Stimulated activated CD4-positive, alpha-beta T cell treated with anti-CD3 and anti-CD28 coated beads, TNF-alpha, amount 100 ng/mL, for 48 hours (primary cell): Measurements from ENCODE around the gene ANKRD52.
"Not testable (repeated sequence)": the region's sequence is repeated elsewhere in the genome, so short reads cannot be mapped to it uniquely, and the experiment has no call there.

Experiments
- DNase-seq, 3 donors: peaks; one replicate each; pipeline ENCODE4 v3.0.0-alpha.2; 2020; ENCODE audit warnings: low read depth in 3 of 3

Gene ANKRD52

GRCh38 chr12:56272468-56272867 is 14.3 kb upstream of the ANKRD52 start:
- not testable (repeated sequence) for DNase-seq

- no peak for DNase-seq
Measured at GRCh38 chr12:56271031-56271430, 12.8 kb upstream of the ANKRD52 start.

GRCh38 chr12:56267443-56268071 is 9.4 kb upstream of the ANKRD52 start:
- no peak for DNase-seq

- peak; percentile 66 to 74 (median 72) for DNase-seq
Measured at GRCh38 chr12:56266693-56267442, 8.7 kb upstream of the ANKRD52 start, which contains the start of gene COQ10A. COQ10A (plus strand) TSS chr12:56266942; CDS start chr12:56267119, 177 bp downstream.

GRCh38 chr12:56266068-56266692 is 8.0 kb upstream of the ANKRD52 start:
- DNase-seq, result not testable (repeated sequence)

- not testable (repeated sequence) for DNase-seq
Measured at GRCh38 chr12:56262955-56263354, 4.8 kb upstream of the ANKRD52 start.

- no peak for DNase-seq
Measured at GRCh38 chr12:56261503-56262232, 3.5 kb upstream of the ANKRD52 start.

GRCh38 chr12:56260921-56261320 is 2.7 kb upstream of the ANKRD52 start:
- no peak for DNase-seq

GRCh38 chr12:56260380-56260779 is 2.2 kb upstream of the ANKRD52 start:
- no peak for DNase-seq

GRCh38 chr12:56258820-56259183 is 618 bp upstream of the ANKRD52 start:
- no peak for DNase-seq

- no peak for DNase-seq
Measured at GRCh38 chr12:56257491-56258067, 605 bp downstream of the ANKRD52 start.

GRCh38 chr12:56257071-56257470 is 1.1 kb downstream of the ANKRD52 start:
- DNase-seq, result no peak

GRCh38 chr12:56256326-56256960 is 1.7 kb downstream of the ANKRD52 start:
- DNase-seq, result no peak

GRCh38 chr12:56255671-56256070 is 2.5 kb downstream of the ANKRD52 start:
- no peak for DNase-seq

- DNase-seq, result no peak
Measured at GRCh38 chr12:56253091-56253490, 5.1 kb downstream of the ANKRD52 start.

- no peak for DNase-seq
Measured at GRCh38 chr12:56252649-56253048, 5.5 kb downstream of the ANKRD52 start.

GRCh38 chr12:56248711-56249110 is 9.5 kb downstream of the ANKRD52 start:
- DNase-seq, result no peak

- no peak for DNase-seq
Measured at GRCh38 chr12:56247923-56248322, 10.3 kb downstream of the ANKRD52 start.

- DNase-seq, result no peak
Measured at GRCh38 chr12:56244494-56244893, 13.7 kb downstream of the ANKRD52 start.

- DNase-seq, result no peak
Measured at GRCh38 chr12:56243731-56244181, 14.4 kb downstream of the ANKRD52 start.

- no peak for DNase-seq
Measured at GRCh38 chr12:56242986-56243385, 15.2 kb downstream of the ANKRD52 start.
